Measurements from ENCODE around the gene STAU1.
"Not testable (repeated sequence)": the region's sequence is repeated elsewhere in the genome, so short reads cannot be mapped to it uniquely, and the experiment has no call there.

Gene STAU1

DNA sequence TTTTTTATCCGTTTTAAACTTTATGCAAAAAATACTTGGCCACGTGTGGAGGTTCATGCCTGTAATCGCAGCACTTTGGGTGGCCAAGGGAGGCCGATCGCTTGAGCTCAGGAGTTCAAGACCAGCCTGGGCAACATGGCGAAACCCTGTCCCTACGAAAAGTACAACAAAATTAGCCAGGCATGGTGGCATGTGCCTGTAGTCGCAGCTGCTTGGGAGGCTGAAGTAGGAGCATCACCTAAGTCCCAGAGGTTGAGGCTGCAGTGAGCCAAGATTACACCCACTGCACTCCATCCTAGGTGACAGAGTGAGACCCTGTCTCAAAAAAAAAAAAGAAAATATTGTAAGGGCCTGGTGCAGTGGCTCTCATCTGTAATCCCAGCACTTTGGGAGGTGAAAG is 97.0 kb downstream of the STAU1 start:
- DNase-seq (ENCODE audit: insufficient read length, low spot score) = no peak
- no peak for FAIRE-seq

DNA sequence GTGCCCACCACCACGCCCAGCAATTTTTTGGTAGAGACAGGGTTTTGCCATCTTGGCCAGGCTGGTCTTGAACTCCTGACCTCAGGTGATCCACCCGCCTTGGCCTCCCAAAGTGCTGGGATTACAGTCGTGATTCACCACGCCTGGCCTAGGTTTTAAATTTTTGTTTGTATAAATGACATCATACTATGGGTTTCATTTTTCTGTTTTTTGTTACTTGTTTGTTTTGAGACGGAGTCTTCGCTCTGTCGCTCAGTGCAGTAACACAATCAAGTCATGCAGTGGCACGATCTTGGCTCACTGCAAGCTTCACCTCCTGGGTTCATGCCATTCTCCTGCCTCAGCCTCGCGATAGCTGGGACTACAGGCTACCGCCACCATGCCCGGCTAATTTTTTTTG is 105.8 kb downstream of the STAU1 start:
- DNase-seq (ENCODE audit: insufficient read length, low spot score); FAIRE-seq: not testable (repeated sequence)

DNA sequence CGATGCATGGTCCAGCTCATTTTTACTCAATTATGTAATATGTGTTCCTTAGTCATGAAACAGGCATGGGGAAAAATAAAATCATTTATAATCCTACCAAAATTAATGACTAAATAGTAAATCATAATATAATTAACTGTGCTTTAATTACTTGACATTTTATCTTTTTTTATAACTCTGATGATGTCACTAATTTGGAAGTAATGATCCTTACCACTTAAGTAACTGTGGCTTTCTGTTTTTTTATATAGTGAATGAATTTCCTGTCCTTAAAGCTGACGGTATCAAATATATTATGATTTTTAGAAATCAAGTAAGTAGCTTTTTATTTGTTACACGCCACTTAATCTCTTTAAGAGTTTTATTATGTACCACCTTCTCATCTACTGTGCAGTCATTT is 109.8 kb downstream of the STAU1 start:
- FAIRE-seq = no peak
- DNase-seq (ENCODE audit: insufficient read length, low spot score) = no peak

DNA sequence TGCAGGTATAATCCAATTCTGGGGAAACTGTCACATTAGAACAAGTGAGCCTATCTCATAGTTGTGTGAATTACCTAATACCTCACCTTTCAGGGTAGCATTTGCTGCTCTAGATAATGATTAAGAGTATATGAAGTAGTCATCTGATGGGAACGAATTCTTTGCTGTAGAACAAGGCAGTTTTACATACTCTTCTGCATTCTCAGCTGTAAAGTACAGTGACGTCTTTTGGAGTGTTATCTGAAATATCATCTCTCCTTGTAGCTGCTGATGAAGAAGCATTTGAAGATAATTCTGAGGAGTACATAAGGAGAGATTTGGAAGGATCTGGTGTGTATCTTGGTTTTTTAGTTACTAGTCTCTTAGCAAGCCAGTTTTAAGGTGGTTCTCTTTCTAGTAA is 113.6 kb downstream of the STAU1 start:
- peak; percentile 68 for FAIRE-seq
- DNase-seq (ENCODE audit: insufficient read length, low spot score) = no peak

Data from GM19239 (cell line).